Astrocyte (in vitro differentiated cells and primary cell): ENCODE data around the gene TMEM238L. TPM values are rescaled to one million over a fixed set of nuclear protein-coding genes. Genes with fewer than 3 reads are reported as not detected.

Source experiments
- DNase-seq: peaks from one replicate; pipeline ENCODE4 v3.0.0-alpha.2; 2010; ENCODE audit warnings: low read depth
- FAIRE-seq: peaks from 2 replicates; lab custom pipeline; 2011; peaks lifted over from hg19 to GRCh38; lab: Jason Lieb, UNC
- H2AFZ ChIP-seq: 2 replicates; pipeline ENCODE4 v1.6.0; 2012; ENCODE audit warnings: low read depth, low read length, inconsistent platforms
- H3K27ac ChIP-seq: 2 replicates; pipeline ENCODE4 v1.5.1; 2011; ENCODE audit warnings: low read depth, low read length, inconsistent platforms
- H3K27me3 ChIP-seq: 2 replicates; pipeline ENCODE4 v1.6.0; 2011; ENCODE audit warnings: low read length, inconsistent platforms; ENCODE audit not compliant: insufficient read depth
- H3K36me3 ChIP-seq: 2 replicates; pipeline ENCODE4 v1.5.1; 2011; ENCODE audit warnings: low read length, inconsistent platforms; ENCODE audit not compliant: insufficient read depth
- H3K4me1 ChIP-seq: 2 replicates; pipeline ENCODE4 v1.5.1; 2011; ENCODE audit warnings: low read length, inconsistent platforms; ENCODE audit not compliant: insufficient read depth
- H3K4me2 ChIP-seq: 2 replicates; pipeline ENCODE4 v1.6.0; 2012; ENCODE audit warnings: low read length, inconsistent platforms
- H3K4me3 ChIP-seq: 2 replicates; pipeline ENCODE4 v1.5.1; 2011; ENCODE audit warnings: low read depth, mild to moderate bottlenecking, low read length, inconsistent platforms; ENCODE audit not compliant: insufficient read depth
- H3K79me2 ChIP-seq: 2 replicates; pipeline ENCODE4 v1.6.0; 2012; ENCODE audit warnings: mild to moderate bottlenecking, low read length, inconsistent platforms; ENCODE audit not compliant: insufficient read depth
- H3K9ac ChIP-seq: 2 replicates; pipeline ENCODE4 v1.6.0; 2012; ENCODE audit warnings: mild to moderate bottlenecking, low read length, inconsistent platforms
- H3K9me3 ChIP-seq: 2 replicates; pipeline ENCODE4 v1.5.1; 2012; ENCODE audit warnings: low read depth, mild to moderate bottlenecking, low read length, inconsistent platforms; ENCODE audit not compliant: insufficient read depth
- H4K20me1 ChIP-seq: 2 replicates; pipeline ENCODE4 v1.6.0; 2012; ENCODE audit warnings: low read length, inconsistent platforms; ENCODE audit not compliant: insufficient read depth
- H3K27ac Mint-ChIP-seq: one replicate; pipeline ENCODE4 v1.8.0; 2021; ENCODE audit warnings: mild to moderate bottlenecking, mixed read lengths; ENCODE audit not compliant: unreplicated experiment
- H3K27me3 Mint-ChIP-seq: one replicate; pipeline ENCODE4 v1.8.0; 2021; ENCODE audit warnings: low read depth, mixed read lengths; ENCODE audit not compliant: unreplicated experiment
- H3K36me3 Mint-ChIP-seq: one replicate; pipeline ENCODE4 v1.8.0; 2021; ENCODE audit warnings: low read depth, mixed read lengths; ENCODE audit not compliant: unreplicated experiment
- H3K4me1 Mint-ChIP-seq: one replicate; pipeline ENCODE4 v1.8.0; 2021; ENCODE audit warnings: low read depth, mixed read lengths; ENCODE audit not compliant: unreplicated experiment
- H3K4me3 Mint-ChIP-seq: one replicate; pipeline ENCODE4 v1.8.0; 2021; ENCODE audit warnings: mild to moderate bottlenecking, moderate library complexity, mixed read lengths; ENCODE audit not compliant: unreplicated experiment
- H3K9me3 Mint-ChIP-seq: one replicate; pipeline ENCODE4 v1.8.0; 2021; ENCODE audit warnings: mild to moderate bottlenecking, mixed read lengths; ENCODE audit not compliant: unreplicated experiment
- EZH2 ChIP-seq: IDR thresholded peaks from 2 replicates; pipeline ENCODE4 v1.6.1; 2012; ENCODE audit warnings: mild to moderate bottlenecking, low read length, inconsistent platforms; ENCODE audit not compliant: insufficient read depth
- total RNA-seq: library from RNA; stranded (reverse); gene quantifications from 2 replicates; pipeline ENCODE4 v1.2.1, GENCODE V29; 2021
- TF ChIP-seq, protein P1 (sequence below): IDR thresholded peaks from 2 replicates; pipeline ENCODE4 v1.5.1; 2011; ENCODE audit warnings: low read depth, mild to moderate bottlenecking, inconsistent platforms, low read length, moderate library complexity; ENCODE audit not compliant: insufficient read depth

TMEM238L gene
- total RNA-seq, 1 donor from 2014 or later, result not detected

DNA sequence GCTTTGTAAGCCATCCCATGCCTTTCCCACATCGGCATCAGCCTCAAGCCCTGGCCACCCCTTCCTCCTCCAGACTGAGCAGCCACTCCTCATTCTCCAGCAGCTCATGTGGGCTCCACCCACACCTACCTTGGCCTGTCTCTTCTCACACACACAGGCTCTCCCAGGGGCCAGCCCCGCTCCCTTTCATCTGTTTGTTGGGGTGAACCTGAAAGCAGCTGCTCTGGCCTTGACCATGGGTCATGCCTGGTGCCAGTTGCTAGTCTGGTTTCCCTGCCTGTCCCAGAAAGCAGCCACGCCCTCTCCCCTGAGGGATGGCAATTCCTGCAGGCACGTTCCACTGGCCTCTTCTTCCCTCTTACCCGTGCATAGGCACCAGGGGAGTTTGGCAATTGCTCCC lies 11.4 kb upstream of the TMEM238L start:
- Mint-ChIP-seq H3K4me1 (no peaks in the 10 kb centered on the region), H3K27ac (no peak overlapping the region), H3K36me3 (no peaks in the 10 kb centered on the region), H3K4me3 (no peak overlapping the region), H3K27me3 (peaks cover 11% of the 10 kb centered on the region), H3K9me3 (peaks cover 4% of the 10 kb centered on the region)
- H3K4me3 ChIP-seq, result no peak overlapping the region
- TF ChIP-seq, protein P1, sequence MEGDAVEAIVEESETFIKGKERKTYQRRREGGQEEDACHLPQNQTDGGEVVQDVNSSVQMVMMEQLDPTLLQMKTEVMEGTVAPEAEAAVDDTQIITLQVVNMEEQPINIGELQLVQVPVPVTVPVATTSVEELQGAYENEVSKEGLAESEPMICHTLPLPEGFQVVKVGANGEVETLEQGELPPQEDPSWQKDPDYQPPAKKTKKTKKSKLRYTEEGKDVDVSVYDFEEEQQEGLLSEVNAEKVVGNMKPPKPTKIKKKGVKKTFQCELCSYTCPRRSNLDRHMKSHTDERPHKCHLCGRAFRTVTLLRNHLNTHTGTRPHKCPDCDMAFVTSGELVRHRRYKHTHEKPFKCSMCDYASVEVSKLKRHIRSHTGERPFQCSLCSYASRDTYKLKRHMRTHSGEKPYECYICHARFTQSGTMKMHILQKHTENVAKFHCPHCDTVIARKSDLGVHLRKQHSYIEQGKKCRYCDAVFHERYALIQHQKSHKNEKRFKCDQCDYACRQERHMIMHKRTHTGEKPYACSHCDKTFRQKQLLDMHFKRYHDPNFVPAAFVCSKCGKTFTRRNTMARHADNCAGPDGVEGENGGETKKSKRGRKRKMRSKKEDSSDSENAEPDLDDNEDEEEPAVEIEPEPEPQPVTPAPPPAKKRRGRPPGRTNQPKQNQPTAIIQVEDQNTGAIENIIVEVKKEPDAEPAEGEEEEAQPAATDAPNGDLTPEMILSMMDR, result no peak
- TF ChIP-seq EZH2, result no peak
- H3K27me3 ChIP-seq, result no peaks in the 10 kb centered on the region
- H3K9me3 ChIP-seq, result no peaks in the 10 kb centered on the region
- no peaks in the 10 kb centered on the region for H3K4me1 ChIP-seq
- DNase-seq (no peak), FAIRE-seq (no peak)
- H3K36me3 ChIP-seq, result no peaks in the 10 kb centered on the region
- H3K27ac ChIP-seq, result no peak overlapping the region
- no peaks in the 10 kb centered on the region for H3K79me2 ChIP-seq
- H2AFZ ChIP-seq, result no peak overlapping the region
- H3K9ac ChIP-seq, result no peak overlapping the region
- H4K20me1 ChIP-seq, result no peaks in the 10 kb centered on the region
- H3K4me2 ChIP-seq, result no peak overlapping the region

GRCh38 chr17:10814075-10814474 lies 10.2 kb upstream of the TMEM238L start:
- Histone ChIP-seq H3K4me3 (no peak overlapping the region), H3K36me3 (no peaks in the 10 kb centered on the region), H3K9ac (no peak overlapping the region), H3K27ac (no peak overlapping the region), H3K4me1 (no peaks in the 10 kb centered on the region), H3K9me3 (no peaks in the 10 kb centered on the region), H3K27me3 (no peaks in the 10 kb centered on the region), H4K20me1 (no peaks in the 10 kb centered on the region), H2AFZ (no peak overlapping the region), H3K79me2 (no peaks in the 10 kb centered on the region), H3K4me2 (no peak overlapping the region)
- no peak for DNase-seq
- no peak for FAIRE-seq
- no peaks in the 10 kb centered on the region for H3K9me3 Mint-ChIP-seq
- H3K4me1 Mint-ChIP-seq, result no peaks in the 10 kb centered on the region
- no peaks in the 10 kb centered on the region for H3K36me3 Mint-ChIP-seq
- H3K27ac Mint-ChIP-seq, result no peak overlapping the region
- no peak overlapping the region for H3K4me3 Mint-ChIP-seq
- no peak for TF ChIP-seq EZH2
- TF ChIP-seq, protein P1, result no peak
- peaks cover 12% of the 10 kb centered on the region for H3K27me3 Mint-ChIP-seq

DNA sequence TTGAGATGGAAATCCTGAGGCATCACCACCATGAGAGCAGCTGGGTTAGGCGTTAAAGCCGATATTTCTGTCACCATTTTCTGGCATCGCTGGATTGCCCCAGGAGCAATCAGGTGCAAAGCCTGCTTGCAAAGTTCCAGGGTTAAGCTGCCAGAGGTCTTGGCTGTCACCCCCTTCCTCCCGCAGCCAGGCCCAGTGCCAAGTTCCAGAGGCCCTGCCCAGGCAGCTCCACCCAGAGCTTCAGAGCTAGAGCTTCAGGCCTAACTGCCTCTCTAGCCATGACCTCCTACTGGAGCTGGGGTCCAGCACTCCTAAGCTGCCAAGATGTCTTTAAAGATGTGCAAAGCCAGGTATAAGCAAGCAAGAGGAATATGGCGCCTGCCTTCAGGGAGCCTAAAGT lies 8.8 kb upstream of the TMEM238L start:
- H3K4me3 Mint-ChIP-seq, result no peak overlapping the region
- no peak overlapping the region for H3K27ac ChIP-seq
- H3K4me1 ChIP-seq, result no peaks in the 10 kb centered on the region
- H3K4me3 ChIP-seq, result no peak overlapping the region
- H3K9me3 Mint-ChIP-seq, result no peaks in the 10 kb centered on the region
- H3K36me3 Mint-ChIP-seq, result no peaks in the 10 kb centered on the region
- H3K4me1 Mint-ChIP-seq, result no peaks in the 10 kb centered on the region
- FAIRE-seq (no peak), DNase-seq (no peak)
- no peaks in the 10 kb centered on the region for H3K9me3 ChIP-seq
- no peak overlapping the region for H2AFZ ChIP-seq
- no peaks in the 10 kb centered on the region for H4K20me1 ChIP-seq
- peaks cover 8% of the 10 kb centered on the region for H3K27me3 Mint-ChIP-seq
- H3K27ac Mint-ChIP-seq, result no peak overlapping the region
- no peaks in the 10 kb centered on the region for H3K36me3 ChIP-seq
- H3K9ac ChIP-seq, result no peak overlapping the region
- TF ChIP-seq, protein P1, result no peak
- TF ChIP-seq EZH2, result no peak
- H3K4me2 ChIP-seq, result no peak overlapping the region
- no peaks in the 10 kb centered on the region for H3K79me2 ChIP-seq
- H3K27me3 ChIP-seq, result no peaks in the 10 kb centered on the region
